GM19372 (cell line): ENCODE results near the gene CLCNKA.
"Not testable (repeated sequence)": the region's sequence is repeated elsewhere in the genome, so short reads cannot be mapped to it uniquely, and the experiment has no call there.

Experiments used
- ATAC-seq: cut with Tn5 transposase; IDR thresholded peaks from one replicate; pipeline ENCODE4 v1.9.1; 2021; ENCODE audit warnings: mild to moderate bottlenecking, low read depth, moderate library complexity; ENCODE audit not compliant: unreplicated experiment

The CLCNKA gene

DNA sequence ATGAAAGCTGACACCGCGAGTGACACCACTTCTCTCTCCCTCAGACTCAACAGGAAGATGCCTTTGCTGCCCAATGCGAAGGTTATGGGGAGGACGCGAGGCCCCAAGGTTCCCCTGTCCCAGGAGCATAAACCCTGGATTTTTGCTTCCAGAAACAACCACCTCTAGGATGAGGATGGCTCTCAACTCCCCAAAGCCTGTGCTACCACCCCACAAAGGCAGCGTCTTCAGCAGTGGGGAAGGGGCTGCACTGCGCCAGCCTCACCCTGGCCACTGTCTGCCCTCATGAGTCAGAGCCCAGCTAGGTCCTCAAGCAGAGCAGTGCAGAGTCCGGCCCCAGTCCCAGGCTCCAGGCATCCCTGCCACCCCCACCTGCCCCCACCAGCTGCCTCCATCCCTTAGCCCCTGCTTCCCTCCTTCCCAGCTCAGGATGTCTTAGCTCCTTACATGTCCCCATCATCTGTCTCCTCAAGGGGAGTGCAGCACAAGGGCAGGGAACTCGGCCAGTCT lies 24.7 kb upstream of the CLCNKA start:
- ATAC-seq: no peak

DNA sequence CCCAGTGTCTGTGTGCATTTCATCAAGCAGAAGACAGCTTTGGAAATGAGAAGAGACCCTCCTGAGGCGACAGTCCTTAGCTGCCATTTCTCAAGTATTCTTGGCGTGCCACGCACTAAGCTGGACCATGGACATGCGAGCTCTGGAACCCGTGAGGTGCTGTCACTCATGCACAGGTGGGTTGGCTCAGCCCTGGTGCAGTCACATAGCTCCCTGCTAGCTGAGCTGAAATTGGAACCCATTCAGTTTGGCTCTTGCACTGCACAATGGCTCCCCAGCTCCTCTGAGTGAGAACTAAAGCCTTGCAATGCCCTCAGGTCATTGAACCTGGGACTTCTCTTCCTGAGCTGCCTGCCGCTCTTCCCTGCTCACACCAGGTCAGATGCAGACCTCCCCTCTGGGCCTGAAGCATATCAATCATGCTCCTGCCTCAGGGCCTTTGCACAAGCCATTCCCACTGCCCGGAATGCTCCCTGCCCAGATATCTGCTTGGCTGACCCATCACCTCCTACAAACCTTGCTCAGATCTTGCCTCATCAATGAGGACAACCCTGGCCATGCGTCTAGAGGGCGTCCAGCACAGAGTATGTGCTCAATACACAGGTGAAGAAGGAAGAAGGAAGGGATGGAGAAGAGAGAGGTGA lies 24.1 kb upstream of the CLCNKA start:
- no peak for ATAC-seq

DNA sequence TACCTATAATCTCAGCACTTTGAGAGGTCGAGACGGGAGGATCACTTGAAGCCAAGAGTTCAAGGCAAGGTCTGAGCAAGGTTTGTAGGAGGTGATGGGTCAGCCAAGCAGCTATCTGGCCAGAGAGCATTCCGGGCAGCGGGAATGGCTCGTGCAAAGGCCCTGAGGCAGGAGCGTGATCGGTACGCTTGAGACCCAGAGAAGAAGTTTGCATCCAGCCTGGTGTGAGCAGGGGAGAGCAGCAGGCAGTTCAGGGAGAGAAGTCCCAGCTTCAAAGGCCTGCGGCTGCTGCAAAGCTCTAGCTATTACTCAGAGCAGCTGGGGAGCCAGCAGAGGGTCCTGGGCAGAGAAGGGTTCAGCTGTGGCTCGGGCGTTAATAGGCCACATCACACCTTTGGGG lies 22.9 kb upstream of the CLCNKA start:
- no peak for ATAC-seq

DNA sequence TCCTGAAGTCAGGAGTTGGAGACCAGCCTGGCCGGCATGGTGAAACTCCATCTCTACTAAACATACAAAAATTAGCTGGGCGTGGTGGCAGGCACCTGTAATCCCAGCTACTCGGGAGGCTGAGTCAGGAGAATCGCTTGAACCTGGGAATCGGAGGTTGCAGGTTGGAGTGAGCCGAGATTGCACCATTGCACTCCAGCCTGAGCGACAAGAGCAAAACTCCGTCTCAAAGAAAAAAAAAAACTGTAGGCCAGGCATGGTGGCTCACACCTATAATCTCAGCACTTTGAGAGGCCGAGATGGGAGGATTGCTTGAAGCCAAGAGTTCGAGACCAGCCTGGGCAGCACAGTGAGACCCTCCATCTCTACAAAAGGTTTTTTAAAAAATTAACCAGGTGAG lies 20.6 kb upstream of the CLCNKA start:
- not testable (repeated sequence) for ATAC-seq

DNA sequence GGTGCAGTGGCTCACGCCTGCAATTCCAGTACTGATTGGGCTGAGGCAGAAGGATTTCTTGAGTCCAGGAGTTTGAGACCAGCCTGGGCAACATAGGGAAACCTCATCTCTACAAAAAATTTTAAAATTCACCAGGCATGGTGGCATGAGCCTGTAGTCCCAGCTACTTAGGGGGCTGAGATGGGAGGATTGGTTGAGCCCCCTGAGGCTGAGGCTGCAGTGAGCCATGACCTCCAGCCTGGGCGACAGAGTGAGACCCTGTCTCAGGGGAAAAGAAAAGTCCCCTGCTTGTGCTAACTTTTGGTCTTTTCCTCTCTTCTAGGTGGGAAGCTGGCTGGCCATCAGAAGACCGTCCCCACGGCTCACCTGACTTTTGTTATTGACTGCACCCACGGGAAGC lies 16.2 kb upstream of the CLCNKA start:
- ATAC-seq: no peak

DNA sequence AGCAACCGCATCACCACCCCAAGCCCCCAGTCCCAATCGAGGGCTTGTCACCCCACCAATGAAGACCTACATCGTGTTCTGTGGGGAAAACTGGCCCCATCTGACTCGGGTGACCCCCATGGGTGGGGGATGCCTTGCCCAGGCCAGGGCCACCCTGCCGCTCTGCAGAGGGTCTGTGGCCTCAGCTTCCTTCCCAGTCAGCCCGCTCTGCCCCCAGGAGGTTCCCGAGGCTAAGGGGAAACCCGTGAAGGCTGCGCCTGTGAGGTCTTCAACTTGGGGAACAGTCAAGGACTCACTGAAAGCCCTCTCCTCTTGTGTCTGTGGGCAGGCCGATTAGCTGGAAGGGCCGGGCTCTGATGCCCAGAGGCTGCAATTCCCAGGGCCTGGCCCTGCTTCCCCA lies 15.8 kb upstream of the CLCNKA start:
- no peak for ATAC-seq

DNA sequence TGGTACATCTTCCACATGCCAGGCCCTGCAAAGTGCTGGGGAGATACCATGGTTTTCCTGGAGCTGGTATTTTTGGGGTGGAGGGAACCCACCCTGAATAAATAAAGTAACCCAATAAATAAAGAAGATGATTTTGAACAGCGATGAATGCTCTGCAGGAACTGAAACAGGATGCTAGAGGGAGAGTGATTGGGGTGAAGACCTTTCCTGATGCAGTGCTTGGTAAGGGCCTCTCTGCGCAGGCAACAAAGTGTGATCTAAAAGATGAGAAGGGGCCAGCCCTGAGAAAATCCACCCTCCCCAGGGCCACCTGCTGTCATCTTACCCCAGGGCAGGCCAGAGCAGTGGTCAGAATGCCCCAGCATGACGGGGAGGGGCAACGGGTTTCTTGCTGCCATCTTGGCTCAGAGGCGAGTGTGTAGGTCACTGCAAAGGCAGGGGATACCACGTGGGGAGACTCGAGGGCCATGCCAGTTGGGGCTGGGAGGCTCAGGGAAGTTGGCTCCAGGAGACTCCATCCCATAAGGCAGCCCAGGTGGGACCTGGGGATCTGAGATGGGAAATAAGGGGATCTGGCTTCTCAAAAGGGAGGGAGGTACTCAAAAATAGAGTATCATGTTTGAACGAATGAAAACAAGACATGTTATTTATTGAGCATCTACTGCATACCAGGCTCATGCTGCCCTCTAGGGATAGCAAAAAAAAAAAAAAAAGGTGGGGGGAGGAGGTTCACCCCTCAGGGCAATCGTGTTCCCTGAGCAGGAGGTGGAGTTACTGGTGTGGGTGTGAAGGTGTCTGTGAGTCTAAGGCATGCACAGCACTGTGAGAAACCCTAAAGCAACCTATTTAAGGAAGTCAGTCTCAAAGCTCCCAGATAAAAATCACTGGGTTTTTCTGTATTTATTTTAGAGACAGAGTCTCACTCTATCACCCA lies 15.0 kb upstream of the CLCNKA start:
- no peak for ATAC-seq

DNA sequence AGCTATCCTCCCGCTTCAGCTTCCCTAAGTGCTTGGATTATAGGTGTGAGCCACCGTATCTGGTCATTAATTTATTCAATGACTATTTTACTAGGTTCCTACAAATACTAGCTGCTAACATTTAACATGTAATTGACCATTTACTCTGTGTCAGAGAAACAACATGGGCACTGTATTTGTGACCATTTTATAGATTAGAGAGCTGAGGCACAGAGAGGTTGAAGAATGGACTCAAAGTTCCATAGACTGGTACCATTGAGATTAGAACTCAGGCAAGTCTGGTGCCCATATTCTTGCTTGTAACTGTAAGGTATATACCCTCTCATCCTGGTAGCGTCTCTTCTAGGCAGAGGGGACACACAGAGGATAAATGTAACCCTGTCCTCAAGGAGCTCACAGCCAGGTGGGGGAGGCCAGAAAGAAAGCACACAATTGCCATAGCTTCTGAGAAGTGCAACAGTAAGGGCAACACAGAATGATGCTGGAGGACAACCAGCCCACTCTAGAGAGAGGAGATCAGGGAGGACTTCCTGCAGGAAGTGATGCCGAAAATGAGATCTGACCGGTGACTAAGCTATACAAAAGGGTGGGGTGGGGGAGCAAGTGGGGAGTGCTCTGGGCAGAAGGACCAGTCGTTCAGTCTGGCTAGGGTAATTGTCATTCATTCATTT lies 14.0 kb upstream of the CLCNKA start:
- ATAC-seq: no peak

DNA sequence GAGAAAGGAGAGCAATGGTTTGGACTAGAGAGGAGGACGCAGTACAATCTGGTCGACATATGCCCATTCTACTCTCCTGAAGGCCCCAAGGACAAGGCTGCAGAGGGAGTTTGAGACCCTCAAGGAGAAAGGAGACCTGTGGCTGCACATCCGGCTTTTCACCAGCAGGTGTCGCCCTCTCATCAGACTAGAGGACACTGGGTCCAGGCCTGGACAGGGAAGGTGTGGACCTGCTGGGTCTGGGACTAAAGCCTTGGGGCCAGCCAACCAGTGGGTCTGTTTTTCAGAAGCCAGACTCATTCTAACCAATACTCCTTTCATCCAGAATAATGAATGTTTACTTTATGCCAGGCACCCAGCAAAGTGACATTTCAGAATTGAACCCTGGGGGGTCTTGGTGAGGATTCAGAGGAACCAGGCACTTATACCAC lies 12.8 kb upstream of the CLCNKA start:
- no peak for ATAC-seq

DNA sequence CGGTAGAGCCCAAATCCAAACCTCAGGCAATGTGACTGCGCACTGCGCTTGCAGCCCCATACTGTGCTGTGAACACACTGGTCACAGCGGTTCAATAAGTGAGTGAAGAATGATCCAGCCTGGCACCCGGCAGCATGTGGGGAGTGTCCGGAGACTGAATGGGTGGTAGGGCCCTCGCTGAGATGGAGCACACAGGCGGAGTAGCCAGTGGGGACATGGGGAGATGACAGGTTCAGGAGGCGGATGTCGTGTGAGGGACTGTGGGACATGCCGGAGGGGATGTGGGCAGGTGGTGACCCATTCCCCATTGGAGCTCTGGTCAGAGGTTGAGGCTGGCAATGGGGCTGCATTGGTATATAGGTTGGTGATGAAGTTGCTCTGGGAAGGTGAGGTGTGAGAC lies 12.2 kb upstream of the CLCNKA start:
- no peak for ATAC-seq

DNA sequence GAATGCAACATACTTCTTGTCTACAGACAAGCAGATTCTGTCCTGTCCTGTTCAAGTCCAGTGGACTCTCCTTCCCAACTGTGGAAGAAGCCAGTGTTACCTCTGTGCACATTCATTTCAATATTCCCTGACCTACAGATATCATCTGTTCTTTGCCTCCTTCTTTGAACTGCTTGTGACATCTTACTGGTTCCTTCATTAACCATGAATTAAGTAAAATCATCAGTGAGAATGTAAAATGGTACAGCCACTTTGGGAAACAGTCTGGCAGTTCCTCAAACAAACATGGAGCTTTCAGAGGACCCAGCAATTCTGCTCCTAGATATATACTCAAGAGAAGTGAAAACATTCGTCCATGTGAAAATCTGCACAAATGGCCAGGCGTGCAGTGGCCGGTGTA lies 11.0 kb upstream of the CLCNKA start:
- ATAC-seq: no peak

DNA sequence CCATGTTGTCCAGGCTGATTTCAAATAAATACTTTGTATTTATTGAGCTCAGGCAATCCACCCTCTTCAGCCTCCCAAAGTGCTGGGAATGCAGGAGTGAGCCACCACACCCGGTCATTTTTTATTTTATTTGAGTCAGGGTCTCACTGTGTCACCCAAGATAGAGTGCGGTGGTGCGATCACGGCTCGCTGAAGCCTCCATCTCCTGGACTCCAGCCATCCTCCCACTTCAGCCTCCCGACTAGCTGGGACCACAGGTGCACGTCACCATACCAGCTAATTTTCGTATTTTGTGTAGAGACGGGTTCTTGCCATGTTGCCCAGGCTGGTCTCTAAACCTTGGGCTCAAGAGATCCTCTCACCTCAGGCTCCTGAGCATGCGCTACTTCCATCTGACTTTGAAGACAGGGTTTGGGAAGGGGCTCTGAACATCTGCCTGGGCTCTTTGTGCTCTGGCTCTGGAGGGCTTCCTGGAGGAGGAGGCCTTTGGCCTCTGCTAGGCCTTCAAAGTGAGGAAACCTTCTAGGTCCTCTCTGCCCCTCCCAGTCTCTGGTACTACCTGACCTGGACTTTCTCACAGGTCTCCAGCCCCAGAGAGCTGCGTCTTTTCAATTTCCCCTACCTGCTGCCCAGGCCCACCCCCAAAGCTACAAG lies 9.8 kb upstream of the CLCNKA start:
- ATAC-seq: no peak

DNA sequence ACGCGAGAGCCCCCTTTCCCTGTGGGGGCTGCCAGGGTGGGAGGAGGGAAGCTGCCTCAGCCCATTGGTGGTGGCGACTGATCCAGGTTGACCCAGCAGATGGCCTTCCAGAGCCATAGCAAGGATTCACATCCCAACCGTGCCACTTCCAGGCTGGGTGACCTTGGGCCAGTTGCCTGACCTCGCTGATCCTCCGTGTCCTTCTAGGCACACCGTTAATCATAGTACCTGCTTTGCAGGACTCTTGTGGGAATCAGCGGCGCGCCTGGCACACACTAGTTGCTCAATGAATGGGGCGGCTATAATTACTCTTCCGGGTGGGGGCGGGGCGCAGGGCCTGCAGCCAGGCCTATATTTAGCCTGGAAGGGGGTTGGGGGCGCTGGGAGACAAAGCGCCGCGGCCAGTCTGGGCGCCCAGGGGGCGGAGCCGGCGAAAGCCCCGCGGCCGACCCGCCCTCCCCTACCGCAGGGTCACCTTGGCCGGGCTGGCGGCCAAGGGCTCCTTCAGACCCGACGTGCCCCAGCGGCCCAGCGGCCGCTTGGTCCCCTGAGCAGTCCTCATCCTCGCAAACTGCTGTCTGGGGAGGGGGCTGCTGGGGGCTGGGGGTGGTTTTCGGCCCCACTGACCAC lies 9.1 kb upstream of the CLCNKA start:
- no peak for ATAC-seq

DNA sequence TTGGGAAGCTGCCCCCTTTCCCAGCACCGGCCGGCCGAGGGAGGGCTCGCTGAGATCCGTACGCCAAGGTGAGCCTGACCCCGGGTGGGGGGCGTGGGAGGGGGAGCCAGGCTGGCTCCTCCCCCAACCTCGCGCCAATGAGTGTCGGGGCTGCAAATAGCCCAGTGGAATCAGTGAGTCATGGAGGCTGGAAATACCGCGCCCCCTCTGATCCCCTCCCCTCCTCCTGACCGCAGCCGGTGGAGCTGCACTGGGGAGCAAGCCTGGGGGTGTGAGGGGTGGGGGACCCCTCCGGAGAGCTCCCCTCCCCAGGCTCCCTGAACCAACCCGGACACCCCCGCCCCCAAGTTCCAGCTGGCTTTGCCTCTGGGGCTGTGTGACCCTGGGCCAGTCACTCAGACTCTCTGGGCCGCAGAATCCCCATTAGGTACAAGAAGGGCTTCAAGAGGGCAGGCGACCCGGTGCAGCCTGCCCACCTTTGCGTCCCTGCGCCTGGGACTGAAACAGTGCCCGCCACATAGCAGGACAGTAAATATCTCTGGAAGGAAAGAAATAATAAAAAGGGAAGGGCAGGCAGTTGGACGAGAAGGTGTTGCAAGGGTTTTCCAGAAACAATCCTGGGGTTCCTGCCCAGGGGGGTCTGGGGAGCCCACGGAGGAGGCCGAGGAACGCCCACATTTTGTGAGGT lies 8.5 kb upstream of the CLCNKA start:
- no peak for ATAC-seq

DNA sequence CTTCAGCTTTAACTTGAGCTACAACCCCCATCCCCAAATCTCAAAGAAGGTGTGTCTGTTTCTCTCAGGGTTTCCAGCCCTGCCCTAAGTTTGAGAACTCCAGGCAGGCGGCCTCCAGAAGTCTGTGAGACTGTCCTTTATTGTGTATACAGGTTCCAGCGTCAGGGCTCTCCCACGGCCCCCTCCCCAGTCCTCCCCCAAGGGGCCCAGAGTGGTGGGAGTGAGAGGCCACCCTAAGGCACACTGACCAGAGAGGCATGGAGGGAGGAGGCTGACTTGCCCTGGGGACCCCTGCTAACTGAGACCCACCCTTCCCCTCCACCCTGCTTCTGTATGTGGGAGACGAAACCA lies 8.0 kb upstream of the CLCNKA start:
- ATAC-seq: no peak

DNA sequence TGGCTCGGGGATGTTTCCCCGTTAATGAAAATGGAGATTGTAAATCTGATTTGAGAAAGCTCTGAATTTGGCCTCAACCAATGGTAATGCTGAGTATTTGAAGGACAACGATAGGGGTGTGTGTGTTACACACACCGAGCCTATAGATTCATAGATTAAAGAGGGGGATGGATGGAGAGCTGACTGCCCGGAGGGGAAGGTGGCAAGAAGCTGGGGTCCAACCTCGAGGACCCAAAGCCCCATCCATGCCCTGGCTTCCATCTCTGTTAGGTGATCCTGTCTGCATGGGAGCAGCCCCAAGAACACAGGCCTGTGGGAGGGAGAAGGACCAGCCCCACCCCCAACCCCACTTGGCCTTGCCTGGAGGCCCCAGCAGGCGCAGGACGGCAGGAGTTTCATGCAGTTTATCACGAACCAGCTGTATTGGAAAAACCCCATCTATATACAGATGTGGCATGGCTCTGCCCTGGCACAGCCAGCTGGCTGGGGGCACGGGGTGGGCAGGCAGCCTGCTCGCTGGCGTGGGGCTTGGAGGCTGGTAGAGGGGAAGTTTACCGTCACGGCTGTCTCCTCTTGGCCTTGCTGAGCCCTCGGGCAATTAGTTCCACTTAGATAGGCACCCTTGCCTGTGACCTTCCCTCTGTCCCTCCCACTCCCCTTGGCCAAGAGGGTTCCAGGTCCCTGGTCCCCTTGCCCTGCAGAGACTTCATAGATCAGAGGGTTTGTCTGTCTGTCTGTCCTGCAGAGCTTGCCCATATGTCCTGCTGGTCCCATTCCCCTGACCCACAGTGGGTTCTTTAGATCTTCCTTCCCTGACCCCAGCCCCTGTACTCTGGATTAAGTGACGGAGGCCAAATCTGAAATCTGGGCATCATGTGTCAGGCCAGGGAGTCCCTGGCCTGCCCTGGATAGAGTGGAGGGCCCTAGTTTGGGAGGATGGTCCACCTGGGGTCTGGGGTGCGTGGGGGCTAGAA lies 7.0 kb upstream of the CLCNKA start:
- ATAC-seq: no peak

DNA sequence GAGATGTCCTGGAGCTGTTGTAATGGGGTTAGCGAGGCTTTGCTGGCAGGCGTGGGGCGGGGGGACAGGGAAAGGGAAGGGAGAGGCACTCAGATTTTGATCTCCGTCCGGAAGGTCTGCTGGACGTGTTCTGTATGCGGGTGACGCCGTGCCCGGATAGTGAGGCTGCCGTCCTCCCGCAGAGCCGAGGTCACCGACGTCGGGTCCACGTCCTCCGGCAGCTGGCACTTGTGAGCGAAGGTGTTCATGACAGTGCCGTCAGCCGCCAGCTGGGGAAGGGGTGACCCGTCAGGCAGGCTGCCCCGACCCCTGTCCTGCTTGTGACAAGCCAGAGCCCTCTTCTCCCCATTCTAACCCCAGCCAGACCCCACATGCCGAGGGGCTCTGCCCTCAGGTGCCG lies 6.3 kb upstream of the CLCNKA start:
- ATAC-seq: no peak

DNA sequence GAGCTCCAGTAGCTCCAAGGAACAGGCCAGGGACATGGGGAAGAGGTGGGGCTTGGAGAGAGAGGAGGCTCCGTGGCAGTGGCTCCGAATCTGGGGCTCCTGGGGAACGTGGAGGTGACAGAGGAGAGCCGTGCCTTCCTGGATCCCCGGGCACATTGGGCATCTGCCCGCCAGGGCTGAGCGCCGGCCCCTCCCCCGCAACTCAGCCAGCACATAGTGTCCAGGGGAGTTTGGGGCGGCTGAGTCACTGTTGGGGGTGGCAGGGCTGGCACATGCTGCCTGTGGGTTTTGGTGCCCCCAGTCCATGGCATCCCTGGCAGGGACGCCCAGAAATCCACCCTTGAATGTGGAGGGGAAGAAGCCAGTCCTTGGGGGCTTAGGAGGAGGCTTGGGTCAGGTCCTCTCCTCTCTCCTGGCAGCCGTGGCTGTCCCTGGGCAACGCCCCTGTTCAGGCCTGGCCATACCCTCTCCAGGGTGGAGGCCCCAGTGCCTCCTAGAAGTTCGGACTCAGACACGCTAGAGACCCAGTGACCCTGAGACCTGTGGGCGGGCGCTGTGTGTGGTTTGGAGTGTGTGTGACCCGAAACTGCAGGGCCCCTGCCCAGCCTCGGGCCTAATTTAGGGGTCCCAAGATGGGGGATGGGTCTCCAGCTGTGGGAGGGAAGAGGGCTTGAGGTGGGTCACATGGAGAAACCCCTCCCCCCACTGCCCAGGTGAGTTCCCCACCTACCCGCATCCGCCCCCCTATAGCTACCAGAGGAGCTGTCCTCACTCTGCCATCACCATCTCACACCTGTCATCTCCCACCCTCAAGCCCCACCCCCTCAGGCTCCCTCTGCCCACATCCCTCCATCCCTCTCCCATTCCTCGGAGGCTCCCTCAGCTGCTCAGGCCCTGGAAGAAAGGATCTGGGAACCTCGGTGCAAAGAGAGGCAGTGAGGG lies 5.6 kb upstream of the CLCNKA start:
- ATAC-seq: no peak
